GM19023 (cell line): ENCODE results near the gene SHANK2.

ENCODE experiments used
- ATAC-seq: cut with Tn5 transposase; IDR thresholded peaks from one replicate; pipeline ENCODE4 v1.9.1; 2021; ENCODE audit warnings: mild to moderate bottlenecking, moderate library complexity; ENCODE audit not compliant: unreplicated experiment

The SHANK2 gene

DNA sequence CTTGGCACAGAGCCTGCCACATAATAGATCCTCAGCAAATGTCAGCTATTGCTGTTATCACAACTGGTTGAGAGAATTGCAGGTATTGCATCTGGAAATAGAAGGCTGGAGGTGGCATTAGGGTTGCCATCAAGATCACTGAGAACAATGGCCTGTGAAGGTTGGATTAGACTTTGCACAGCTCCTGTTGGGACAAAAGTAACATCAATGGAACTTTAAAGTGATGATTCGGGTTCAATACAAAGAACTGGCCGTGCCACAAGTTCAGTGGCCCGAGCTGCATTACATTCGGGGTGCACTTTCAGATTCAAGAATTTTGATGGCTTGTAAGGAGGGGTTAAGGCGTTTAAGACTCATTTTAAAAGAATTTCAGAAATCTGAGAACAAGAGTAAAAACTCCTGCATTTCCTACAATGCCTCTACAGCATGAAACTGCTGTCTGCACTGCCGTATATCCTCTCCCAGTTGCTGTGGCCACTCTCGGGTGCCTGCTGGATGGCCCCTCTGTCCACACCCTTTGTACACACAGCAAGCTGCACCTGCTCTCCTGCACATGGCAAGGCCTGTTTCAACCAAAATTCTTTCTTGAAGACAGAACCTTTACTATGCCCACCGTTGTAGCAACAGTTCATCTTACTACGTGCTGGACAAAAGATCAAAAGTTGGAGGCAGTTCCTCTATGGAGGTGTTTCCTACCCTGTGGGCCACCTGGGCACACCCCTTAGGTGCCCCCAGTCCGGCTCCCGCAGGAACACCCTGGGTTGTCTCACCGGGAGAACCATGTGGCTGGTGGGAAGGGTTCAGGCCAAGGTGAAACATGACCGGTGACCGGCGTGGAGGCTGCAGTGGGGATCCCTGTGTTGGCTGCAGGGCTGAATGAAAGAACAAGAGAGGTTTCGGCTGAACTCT is 17.5 kb upstream of the SHANK2 start:
- no peak for ATAC-seq

GRCh38 chr11:71268706-71269321 is 16.4 kb upstream of the SHANK2 start:
- no peak for ATAC-seq

- no peak for ATAC-seq
Observed at GRCh38 chr11:71267807-71268421, 15.5 kb upstream of the SHANK2 start.

DNA sequence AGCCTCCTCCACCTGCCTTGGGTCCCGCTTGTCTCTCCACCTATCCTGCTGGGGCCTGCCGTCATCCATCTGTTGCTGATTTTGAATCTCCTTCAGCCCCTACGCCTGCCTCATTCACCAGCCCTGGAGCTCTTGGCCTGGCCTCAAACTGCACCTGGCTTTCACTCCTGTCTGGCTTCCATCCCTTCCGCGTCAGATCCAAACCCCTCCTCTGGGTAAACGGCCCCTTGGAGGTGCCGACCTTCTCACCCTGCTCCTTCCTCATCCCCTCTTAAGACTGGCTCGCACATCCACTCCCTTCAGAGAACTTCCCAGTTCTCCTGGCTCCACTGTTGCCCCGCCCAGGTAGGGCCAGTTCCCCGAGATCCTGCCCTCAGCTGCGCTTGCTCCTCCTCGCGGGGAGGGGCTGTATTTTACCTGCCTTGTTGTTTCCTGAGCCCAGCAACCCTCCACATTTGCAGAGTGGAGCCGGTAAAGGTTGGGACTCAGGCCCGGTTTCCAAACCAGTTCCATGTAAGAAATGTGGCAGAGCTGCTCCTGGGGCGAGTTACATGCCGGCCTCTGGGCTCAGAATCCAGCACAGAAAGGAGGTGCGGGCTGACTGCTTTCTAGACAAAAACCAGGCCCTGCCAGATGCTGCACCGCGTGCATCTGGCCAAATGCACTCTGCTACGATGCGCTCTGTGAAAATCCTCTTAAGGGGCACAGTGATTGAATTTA is 13.9 kb upstream of the SHANK2 start:
- no peak for ATAC-seq

GRCh38 chr11:71265559-71266092 is 13.2 kb upstream of the SHANK2 start:
- ATAC-seq, result no peak

DNA sequence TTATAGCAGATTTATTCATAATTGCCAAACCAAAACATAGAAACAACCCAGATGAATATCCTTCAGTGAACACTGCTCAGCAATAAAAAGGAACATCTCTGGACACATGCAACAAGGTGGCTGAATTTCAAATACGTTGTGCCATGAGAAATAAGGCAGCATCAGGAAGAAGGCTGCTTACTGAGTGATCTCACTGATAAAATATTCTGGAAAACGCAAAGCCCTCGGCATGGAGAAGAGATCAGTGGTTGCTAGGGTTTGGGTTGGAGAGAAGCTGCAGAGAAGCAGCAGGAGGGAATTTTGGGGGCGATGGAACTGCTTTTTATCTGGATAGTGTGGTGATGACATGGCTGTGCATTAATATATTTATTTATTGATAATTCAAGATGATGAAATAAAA is 11.0 kb upstream of the SHANK2 start:
- no peak for ATAC-seq

GRCh38 chr11:71255800-71256479 is 3.6 kb upstream of the SHANK2 start:
- no peak for ATAC-seq

DNA sequence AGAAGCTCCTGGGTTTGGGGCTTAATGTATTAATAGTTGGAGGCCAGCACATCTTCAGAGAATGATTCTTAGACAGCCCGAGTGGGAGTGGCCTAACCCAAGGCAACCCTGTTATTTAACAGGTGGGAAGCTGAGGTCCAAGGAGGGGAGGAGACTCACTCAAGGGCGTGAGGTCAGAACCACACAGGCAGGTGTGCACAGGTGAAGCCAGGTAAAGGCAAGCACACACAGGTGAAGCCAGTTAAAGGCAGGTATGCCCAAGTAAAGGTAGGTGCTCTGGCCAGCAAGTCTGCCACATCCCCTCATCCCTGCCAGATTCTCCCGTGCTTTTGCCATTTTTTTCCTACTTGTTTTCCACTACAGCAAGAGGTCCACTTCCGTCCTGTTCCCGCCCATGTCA is 2.9 kb upstream of the SHANK2 start:
- ATAC-seq, result no peak

DNA sequence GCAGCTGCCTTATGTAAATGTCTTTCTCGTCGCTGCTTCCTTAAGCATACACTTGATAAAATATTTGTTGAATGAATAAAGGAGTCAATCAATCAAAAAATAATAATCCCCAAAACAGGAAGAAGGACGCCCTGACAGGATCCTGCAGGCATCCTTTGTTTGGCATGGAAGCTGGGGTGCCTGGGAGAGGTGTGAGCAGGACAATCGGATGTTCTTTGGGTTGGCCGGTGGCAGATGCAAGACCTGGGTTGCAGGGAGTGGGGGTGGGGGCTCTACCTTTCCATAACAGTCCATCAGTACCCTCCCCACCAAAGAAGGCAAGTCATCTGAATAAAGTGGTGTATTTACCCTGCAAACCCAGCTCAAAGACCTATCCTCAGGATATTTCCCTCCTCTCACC is 1.4 kb upstream of the SHANK2 start:
- no peak for ATAC-seq

DNA sequence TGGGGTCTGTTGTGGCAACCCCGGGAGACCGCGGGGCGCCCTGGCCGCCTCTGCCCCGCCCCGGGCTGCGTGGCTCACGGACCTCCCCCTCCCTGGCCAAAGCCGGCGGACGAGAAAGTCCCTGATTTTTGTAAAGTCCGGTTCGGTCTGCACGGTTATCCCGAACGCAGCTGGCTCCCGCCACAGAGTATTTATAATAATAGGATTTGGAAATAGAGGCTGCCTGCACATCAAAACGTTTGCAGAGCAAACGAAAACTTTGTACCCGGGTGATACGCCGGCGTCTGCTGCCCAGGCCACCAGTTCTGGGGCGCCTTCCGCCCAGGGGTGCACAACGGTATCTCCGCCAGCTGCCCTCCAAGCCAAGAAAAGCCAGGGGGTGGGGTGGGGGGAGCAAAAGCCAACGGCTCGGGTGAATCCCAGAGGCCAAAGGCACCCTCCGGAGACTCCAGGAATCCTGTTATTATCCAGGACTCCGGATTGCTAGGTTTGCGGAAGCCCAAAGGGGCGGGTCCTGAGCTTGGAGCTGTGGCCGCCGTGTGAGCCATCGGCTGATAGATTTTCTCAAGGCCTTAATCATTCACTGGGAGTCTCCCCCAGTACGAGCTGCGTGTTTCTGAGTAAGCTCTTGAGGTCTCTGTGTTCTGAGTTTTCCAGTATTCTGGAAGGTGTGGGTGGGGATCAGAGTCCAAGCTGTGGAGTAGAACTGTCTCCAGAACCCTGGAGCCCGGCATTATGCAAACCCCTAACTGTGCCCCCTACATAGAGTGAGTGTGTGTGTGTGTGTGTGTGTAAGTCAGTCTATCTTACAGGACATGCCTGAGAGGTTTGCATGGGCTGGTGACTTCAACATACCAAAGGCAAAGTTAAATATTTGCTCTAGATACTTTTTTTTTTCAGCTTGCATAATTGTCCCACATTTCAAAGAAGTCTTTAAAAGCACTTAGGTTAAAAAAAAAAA is 673 bp upstream of the SHANK2 start:
- ATAC-seq, result no peak

DNA sequence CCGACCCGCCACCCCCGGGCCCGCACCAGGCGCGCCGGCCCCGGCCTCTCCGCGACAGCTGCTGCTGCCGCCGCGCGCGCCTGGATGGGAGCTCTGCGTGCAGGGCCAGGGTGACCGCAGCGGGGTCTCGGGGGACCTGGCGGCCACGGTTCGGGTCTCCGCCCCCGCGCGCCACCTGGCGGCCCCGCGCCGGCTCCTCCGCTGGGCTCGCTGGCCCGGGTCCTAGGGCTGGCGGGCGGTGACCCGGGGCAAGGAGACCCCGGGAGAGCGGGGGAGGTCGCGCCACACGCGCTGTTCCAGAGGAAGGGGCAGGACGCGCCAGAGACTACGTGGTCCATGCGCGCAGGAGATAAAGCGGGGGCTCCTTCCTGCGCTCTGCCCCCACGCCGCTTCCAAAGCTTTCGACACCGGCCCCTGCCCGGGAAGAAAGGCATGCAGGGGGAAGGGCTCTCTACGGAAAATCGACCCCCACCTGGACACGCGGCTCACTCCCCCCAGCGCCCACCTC is 562 bp downstream of the SHANK2 start:
- no peak for ATAC-seq

GRCh38 chr11:71251151-71251721 is 1.1 kb downstream of the SHANK2 start:
- ATAC-seq, result no peak

DNA sequence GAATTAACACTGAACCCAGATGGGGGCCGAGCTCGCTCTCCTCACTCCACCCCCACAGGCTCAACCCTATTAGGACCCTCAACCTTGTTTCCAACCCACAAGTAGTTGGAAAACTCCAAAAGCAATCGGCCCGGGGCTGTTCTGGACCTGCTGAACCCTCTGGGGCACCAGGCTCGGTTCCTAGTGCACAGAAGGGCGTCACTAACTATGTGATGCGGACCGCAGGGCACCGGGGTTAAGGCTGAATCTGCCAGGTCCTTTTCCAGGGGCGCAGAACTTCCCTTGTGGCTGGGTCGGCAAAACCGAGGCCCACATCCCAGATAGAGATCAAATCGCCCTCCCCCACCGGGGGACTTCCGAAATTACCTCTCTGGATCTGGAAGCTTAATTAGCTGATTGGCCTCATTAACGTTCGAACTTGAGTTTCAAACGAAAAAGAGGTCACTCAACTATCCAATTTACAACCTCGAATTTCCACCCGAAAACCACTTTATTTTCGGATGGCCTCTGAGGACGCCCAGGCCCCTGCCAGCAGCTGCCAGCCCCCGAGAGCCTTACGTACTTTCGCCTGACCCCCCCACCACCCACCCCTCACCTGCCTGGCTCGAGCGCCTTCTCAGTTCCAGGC is 1.7 kb downstream of the SHANK2 start:
- ATAC-seq, result no peak

DNA sequence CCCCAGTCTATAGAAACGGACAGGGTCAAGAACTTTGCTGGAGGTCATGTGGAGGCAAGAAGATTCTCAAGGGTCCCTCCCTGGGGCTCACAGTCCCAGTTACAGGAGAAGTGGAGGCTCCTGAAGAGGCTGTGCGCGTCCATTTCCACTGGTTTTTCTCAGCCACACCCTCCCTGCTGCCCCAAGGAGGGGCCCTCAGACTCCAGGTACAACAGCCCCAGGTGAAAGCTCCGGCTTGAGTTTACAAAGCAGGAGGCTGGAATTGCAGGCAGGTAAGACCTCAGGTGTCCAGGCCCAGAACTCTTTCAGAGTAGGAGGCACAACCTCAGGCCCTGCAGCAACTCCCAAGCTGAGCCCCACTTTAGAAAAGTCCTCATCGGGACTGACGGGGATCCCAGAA is 3.1 kb downstream of the SHANK2 start:
- no peak for ATAC-seq

GRCh38 chr11:71248656-71249055 is 3.7 kb downstream of the SHANK2 start:
- no peak for ATAC-seq

DNA sequence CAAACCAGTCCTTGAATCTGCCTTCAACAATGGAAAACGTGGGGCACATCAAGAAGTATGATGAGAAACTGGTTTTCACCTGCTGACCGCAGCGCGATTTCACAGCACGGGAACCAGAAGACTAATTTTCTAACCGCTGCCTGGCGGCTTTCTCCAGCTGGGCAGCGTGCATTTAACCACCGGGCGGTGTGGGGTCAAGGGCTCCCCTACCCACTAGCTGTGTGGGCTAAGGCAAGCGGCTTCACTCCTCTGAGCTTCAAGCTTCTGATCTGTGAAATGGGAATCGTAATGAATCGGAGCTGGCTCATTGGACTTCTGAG is 4.2 kb downstream of the SHANK2 start:
- ATAC-seq, result no peak

DNA sequence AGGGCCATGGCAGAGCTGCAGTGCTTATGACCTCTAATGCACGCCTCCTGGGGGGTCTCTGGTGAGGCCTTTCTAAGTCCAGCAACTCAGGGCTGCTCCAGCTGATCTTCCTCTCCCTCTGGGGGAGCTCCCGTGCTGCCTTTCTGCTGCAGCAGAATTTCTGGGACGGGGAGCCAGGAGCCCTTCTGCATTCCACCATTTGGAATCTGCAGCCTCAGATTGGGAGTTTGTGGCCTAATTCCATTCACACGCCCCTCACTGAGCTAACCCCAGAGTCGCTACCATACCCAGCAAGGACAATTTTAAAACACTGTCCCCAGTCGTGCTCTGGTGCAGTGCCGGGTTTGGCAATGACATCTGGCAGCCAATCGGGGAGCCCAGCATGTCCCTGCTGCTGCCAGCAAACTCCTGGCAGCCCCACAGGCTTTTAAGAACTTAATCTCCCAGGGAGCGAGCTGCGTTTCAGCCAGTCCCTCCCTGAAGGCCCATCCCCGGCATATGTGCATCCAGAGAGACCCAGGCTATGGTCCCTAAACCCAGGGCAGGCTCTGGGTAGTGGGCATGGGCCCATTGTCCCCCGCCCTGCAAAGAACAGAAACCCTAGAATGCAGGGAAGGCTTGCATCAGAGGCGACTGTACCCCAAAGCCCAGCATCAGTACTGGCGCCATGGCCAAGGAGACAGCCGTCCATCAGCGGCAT is 4.7 kb downstream of the SHANK2 start:
- ATAC-seq, result no peak

- ATAC-seq, result no peak
Observed at GRCh38 chr11:71246559-71246958, 5.8 kb downstream of the SHANK2 start.
